ENCODE results near the gene KIRREL2.

GRCh38 chr19:35897706-35898451 is 41.2 kb downstream of the KIRREL2 start:
- TF ChIP-seq CTCF (IDR thresholded peaks at IDR 0.05) (no peak), POLR2A (IDR thresholded peaks at IDR 0.05) (no peak)

Data from prostate gland (tissue), 2 donors.